HL-60/S4 treated with phorbol 12-myristate 13-acetate at 8.2 ng/mL for 4 days and 3 days (cell line): Measurements from ENCODE around the gene TRMT2A.

Source experiments
- in situ Hi-C: fragments of 300-500 bp; cut with MboI; formaldehyde crosslinking; loops from 2 replicates; pipeline ENCODE4 v1.15.0; 2022; ENCODE audit warnings: low sequenced_read_pairs

TRMT2A gene

DNA sequence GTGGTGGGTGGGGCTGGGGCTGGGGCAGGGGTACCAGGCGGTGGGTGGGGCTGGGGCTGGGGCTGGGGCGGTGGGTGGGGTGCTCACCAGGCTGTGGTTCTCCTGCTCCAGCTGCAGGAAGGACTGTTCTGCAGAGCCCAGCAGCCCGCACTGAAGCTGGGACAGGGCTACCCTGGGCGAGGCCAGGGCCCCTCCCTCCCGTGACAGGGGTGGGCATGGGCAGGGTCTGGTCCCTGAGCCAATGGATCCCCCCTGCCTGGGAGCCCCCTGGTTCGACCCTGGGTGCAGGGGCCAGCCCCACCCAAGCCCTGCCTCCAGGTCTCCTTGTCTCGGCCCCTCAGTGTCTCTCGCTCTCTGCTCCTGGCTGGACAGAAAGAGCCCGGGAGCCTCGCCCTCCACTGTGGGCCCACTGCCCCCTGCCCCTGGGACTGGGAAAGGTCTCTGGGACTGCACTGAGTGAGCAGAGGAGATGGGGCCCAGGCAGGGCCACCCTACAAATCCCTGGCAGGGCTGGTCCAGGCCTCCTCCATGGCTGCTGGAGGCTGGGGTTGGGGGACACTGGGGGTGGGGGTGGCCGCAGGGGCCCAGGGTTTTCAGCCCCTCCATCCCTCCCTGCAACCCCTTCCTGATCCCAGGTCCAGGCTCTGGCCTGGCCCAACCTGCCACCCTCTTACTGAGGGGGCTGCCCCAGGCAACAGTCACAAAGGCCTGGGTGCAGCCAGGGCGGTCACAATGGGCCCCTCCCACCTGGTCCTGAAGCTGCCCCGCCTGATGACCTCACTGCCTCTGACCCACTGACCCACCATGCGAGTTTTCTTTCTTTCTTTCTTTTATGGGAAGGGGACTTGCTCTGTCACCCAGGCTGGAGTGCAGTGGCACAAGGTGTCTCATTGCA is 33.6 kb upstream of the TRMT2A start, which contains the start of gene CCDC188:
TSS of gene CCDC188 (minus strand) at position 675 of the 895 bp plus-strand sequence. CDS start at position 606, 69 bp downstream.
- in situ Hi-C loops, result loop anchor here (10.0 kb wide), 1 partner anchor 124 kb away; no protein-coding TSS in a partner anchor

GRCh38 chr22:20149257-20150250 is 32.5 kb upstream of the TRMT2A start:
- in situ Hi-C loops, result loop anchor here (10.0 kb wide), 1 partner anchor 125 kb away; no protein-coding TSS in a partner anchor

DNA sequence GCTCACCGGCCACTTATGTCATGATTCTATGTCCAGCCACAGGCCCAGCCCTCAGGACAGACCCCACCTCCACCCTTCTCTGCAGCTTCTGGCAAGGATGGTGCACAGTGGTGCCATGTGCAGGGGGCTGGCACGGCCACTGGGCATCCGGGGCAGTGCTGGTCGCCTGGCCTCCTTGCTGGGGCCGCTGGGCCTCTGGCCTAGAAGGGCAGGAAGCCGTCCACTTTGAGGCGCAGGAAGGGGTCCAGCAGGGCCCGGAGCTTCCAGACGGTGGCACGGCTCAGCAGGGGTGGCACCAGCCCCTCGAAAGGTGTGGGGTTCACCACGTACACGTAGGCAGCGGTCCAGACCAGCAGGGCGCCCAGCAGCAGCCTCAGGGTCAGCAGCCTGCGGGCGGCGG is 31.4 kb upstream of the TRMT2A start:
- in situ Hi-C loops, result no loop called here

DNA sequence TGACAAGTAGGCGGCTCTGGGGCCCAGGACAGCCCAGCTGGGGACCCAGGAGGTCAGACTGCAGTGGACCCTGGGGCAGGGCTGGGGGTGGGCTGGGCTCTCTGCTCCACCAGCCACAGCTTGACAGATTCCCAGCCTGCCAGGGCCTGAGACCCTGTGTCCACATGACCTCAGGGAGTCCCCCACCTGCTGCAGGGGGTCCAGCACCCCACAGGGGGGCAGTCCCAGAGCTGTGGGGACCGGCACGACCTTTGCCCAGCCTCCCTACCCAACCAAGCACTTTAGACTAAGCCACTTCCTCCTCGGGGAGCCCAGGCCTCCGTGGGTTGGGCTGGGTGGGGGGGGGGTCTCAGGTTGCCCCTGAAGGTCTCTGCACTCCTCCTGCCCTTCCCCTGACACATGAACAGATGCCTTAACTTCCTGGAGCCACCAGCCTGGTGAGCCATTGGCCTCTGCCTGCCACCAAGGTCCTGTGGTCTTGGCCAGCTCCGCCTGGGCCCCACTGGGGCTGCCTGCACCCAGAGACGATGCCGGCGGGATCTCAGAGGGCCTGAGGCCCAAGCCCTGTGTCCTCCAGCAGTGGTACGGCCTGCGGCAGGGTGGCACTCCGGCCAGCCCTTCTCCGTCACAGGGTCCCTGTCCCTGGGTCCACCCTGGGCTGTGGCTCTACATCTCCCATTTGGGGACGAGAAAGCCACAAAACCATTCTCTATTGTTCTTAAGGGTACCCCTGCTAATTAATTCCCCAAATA is 30.4 kb upstream of the TRMT2A start:
- in situ Hi-C loops, result no loop called here

DNA sequence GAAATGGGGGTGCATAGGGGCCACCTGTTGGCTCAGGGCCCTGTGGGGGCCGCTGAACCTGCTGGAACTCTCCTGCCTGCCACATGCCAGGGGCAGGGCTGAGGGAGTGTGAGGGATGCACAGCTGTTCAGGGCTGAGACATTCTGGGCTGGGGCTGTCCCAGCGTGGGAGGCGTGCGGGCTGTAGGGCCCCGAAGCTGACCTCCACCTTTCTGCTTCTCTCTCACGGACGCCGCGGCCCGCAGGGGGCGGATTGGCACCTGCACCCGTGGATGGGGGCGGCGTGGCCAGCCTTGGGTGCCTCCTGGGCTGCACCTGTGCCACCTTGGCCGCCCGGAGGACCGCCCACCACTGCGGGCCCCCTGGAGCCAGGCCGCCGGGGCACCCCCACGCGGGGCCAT is 29.8 kb upstream of the TRMT2A start:
- in situ Hi-C loops, result no loop called here

DNA sequence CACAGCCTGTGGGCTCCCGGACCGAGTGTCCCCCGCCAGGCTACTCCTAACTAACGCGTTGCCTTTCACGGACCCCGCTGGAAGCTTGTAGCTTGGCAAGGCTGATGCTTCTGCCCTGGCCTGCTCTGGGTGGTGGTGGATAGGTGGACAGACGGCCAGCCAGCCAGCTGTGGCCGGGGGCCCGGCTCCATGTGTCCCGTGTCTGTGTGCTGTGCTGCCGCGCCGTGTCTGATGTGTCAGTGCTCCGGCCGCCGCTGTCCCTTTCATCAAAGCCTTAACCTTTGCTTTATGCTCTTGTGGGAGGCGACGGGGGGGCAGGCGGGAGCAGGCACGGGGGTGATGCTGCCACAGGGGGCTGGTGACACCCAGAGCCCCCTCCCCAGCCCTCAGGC is 28.8 kb upstream of the TRMT2A start:
- in situ Hi-C loops, result no loop called here

DNA sequence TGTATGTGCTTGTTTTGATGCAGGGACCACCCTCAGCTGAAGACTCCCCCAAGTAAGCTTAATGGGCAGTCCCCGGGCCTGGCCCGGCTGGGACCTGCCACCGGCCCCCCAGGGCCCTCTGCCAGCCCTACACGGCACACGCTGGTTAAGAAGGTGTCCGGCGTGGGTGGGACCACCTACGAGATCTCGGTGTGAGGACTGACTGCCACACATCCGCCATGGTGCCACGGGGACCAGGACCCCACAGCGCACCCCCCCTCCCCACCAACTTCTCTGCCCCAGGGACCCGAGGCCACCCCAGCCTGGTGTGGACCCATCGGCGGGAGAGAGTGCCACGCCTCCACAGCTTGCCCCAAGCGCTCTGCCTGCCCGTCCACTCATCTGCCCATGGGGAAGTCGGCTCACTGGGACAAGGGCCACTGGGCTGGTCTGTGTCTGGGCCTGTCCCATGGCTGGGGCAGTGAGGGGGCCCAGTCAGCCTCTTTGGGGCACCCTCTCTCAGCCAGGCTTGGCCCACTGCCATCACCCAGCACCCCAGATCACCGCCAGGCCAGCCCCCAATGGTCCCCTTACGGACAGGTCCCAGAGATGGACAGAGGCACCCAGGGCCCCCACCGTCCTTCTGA is 28.3 kb upstream of the TRMT2A start:
- in situ Hi-C loops, result no loop called here

DNA sequence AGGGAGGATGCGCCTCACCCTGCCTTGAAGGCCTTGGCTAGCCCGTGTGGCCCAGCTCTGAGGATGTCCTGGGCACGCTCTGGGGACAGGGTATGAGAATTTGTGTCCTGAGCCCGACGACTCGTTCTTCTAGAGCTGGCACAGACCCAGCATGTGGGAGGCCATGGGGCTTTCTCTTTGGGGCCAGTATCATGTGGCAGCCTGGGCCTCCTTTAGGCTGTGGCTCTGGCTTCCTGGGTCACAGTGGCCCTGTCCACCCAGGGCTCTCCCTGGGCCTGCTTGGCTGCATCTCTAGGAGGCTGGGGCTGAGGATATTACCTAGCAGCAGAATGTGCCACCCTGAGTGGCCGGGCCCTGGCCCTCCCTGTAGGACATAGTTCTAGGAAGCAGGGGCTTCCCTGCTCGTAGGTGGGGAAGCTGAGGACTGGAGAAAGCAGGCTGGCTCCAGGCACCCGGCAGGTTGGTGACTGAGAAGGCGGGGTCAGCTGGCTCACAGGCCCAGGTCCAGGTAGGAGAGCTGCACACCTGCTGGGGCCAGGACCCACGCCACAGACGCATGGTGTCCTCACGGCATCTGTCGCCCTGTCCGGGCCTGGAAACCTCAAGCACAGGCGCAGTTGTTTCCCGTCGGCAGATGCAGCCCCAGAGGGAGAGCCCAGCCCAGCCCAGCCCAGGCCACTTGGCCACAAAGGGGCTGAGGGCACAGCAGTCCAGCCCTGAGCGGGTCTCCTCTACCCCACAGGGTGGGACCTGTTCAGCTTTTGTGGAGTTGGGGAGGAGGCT is 27.0 kb upstream of the TRMT2A start:
- in situ Hi-C loops, result no loop called here

GRCh38 chr22:20142711-20143621 is 25.9 kb upstream of the TRMT2A start:
- in situ Hi-C loops, result no loop called here

DNA sequence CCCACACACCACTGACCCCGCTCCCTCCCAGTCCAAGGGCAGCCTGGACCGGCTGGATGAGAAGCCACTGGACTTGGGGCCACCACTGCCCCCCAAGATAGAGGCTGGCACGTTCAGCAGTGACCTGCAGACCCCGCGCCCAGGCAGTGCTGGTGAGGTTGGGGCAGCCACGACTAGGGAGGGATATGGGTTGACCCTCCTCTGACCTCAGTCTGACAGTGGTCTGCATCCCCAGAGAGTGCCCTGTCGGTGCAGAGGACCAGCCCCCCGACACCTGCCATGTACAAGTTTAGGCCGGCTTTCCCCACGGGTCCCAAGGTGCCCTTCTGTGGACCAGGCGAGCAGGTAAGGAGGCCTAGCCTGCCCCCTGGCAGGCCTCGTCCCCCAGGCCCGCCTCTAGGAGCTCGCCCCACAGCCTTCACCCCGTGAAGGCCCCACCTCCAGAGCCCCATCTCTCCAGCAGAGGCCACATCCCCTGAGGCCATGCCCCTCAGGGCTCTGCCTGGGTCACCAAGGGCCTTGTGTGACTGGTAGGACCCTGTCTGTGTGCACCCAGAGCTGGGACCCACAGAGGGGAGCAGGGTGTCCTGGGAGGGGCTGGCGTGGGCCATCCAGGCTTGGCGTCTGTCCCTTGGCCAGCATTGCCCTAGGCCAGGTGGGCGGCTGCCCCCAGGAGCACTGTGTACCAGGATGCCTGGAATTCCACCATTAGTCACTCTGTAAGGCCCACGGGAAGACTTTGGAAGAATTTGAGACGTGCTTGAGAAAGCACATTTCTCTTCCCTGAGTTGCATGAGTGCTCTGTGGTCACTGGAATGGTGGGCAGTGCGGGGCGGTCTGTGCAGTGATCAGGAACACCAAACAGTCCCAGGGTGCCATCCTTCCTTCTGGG is 24.4 kb upstream of the TRMT2A start:
- in situ Hi-C loops, result no loop called here

- in situ Hi-C loops, result no loop called here
These were observed 23.5 kb upstream of the TRMT2A start for GRCh38 chr22:20140521-20140964.

- in situ Hi-C loops, result no loop called here
These were observed 23.1 kb upstream of the TRMT2A start for GRCh38 chr22:20140107-20140445.

- in situ Hi-C loops, result no loop called here
These were observed 22.5 kb upstream of the TRMT2A start for GRCh38 chr22:20139391-20140106.

DNA sequence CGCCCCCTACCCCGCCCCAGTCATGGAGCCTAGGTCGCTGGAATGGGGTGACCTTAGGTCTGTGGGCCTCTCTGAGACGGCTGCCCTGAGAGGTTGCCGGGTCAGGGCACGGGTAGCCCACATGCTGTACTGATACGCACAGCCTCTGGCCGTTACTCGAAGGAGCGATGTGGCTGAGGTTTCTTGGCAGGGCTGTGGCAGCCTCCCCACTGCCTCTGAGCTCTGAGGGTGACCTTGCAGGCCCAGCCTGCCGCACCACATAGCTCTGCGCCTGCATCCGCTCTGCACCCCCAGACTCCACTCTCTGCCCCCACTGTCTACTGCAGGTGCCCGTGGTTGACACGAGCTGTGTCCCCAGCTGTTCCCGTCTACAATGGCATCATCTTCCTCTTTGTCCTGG is 21.8 kb upstream of the TRMT2A start:
- in situ Hi-C loops, result no loop called here

- in situ Hi-C loops, result no loop called here
These were observed 21.4 kb upstream of the TRMT2A start for GRCh38 chr22:20138417-20138738.

DNA sequence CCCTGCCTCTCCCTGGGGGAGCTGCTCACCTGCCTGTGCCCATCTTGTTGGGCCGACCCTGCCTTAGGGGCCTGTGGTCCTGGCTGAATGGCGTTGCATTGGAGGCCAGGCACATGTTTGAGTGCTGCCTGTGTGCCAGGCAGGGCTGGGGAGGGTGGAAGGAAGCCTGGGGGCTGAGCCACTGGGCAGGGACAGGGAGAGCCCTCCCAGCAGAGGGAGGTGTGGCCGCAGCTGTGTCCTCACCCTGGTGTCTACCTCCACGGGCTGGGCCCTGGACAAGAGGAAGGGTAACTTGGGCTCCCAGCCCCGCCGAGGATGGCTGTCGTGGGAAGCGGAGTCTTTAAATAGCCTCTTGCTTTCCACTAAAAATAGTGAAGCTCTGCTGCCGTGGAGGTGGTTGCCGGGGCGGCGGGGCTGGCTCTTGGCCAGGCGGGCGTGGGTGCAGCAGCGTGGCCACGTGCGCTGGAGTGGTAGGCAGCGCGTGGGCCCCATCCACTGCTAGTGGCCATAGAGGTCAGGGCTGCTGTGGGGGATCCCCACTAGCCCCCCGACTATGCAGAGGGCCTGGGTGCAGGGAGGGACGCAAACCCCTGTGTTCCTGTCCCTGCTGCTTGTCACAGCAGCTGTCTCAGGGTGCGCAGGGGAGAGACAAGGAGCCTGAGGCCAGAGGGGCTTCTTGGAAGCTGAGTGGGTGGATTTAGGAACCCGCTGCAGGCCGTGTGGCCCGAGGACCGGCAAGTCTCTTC is 20.8 kb upstream of the TRMT2A start:
- in situ Hi-C loops, result no loop called here
